HEK293 (cell line): ENCODE data around the gene CEPT1.
A peak's percentile ranks its signal among the peaks of the same experiment; 100 is the strongest.

Experiments
- CTCF ChIA-PET: fragments of 350-600 bp; formaldehyde crosslinking; extraction: SDS; loops from one replicate; lab custom pipeline; 2021; ENCODE audit warnings: antibody characterized with exemption; lab: Yijun Ruan, JAX
- POLR2A ChIA-PET: fragments of 300-600 bp; formaldehyde crosslinking; extraction: SDS; loops from one replicate; lab custom pipeline; 2020; ENCODE audit warnings: antibody characterized with exemption, inconsistent platforms; lab: Yijun Ruan, JAX
- H3K27ac ChIP-seq: fragments of 200-500 bp; sonication (Bioruptor generic); 2 replicates; pipeline ENCODE4 v1.5.1; 2014; ENCODE audit warnings: low read depth, low read length, control low read depth, inconsistent platforms; ENCODE audit errors: extremely low read depth
- H3K36me3 ChIP-seq, 2 experiments: fragments of 200-500 bp in 1 of 2; sonication (Bioruptor generic) in 1 of 2; 1 replicate in 1 of 2; 2 replicates in 1 of 2; pipeline ENCODE4 v1.5.1; 2014 to 2017; ENCODE audit warnings: inconsistent platforms in 2 of 2, low read length in 2 of 2; ENCODE audit not compliant: control insufficient read depth in 2 of 2, insufficient read depth in 1 of 2
- H3K4me1 ChIP-seq: fragments of 200-500 bp; sonication (Bioruptor generic); 2 replicates; pipeline ENCODE4 v1.5.1; 2014; ENCODE audit warnings: mild to moderate bottlenecking, low read length, inconsistent platforms; ENCODE audit not compliant: control insufficient read depth, insufficient read depth
- H3K4me3 ChIP-seq: 2 replicates; pipeline ENCODE4 v1.5.1; 2011; ENCODE audit warnings: low read depth, mild to moderate bottlenecking, control low read depth, low read length, moderate library complexity
- H3K9me3 ChIP-seq: fragments of 200-500 bp; sonication (Bioruptor generic); 2 replicates; pipeline ENCODE4 v1.5.1; 2014; ENCODE audit warnings: low read depth, low read length, inconsistent platforms; ENCODE audit not compliant: control insufficient read depth, insufficient read depth
- GLIS2 ChIP-seq: fragments of 450-650 bp; formaldehyde crosslinking; IDR thresholded peaks from 2 replicates; pipeline ENCODE4 v1.5.1; 2016; ENCODE audit warnings: missing biosample characterization, missing genetic modification characterization
- HOXA7 ChIP-seq: sonication (generic); formaldehyde crosslinking; IDR thresholded peaks from 2 replicates; pipeline ENCODE4 v1.8.1; 2022; ENCODE audit warnings: missing genetic modification reagents, borderline replicate concordance
- REPIN1 ChIP-seq: fragments of 450-650 bp; formaldehyde crosslinking; IDR thresholded peaks from 2 replicates; pipeline ENCODE4 v1.5.1; 2017; ENCODE audit warnings: missing biosample characterization, missing genetic modification characterization, low read depth
- SP3 ChIP-seq: fragments of 450-650 bp; formaldehyde crosslinking; IDR thresholded peaks from 2 replicates; pipeline ENCODE4 v1.5.1; 2016; ENCODE audit warnings: missing biosample characterization, missing genetic modification characterization
- ZBTB17 ChIP-seq: fragments of 450-650 bp; formaldehyde crosslinking; IDR thresholded peaks from 2 replicates; pipeline ENCODE4 v1.5.1; 2016; ENCODE audit warnings: missing biosample characterization, missing genetic modification characterization
- ZBTB8A ChIP-seq: fragments of 450-650 bp; formaldehyde crosslinking; IDR thresholded peaks from 2 replicates; pipeline ENCODE4 v1.5.1; 2016; ENCODE audit warnings: missing biosample characterization, missing genetic modification characterization
- ZFP41 ChIP-seq: fragments of 450-650 bp; formaldehyde crosslinking; IDR thresholded peaks from 2 replicates; pipeline ENCODE4 v1.5.1; 2016; ENCODE audit warnings: missing biosample characterization, missing genetic modification characterization, borderline replicate concordance
- ZFP69B ChIP-seq: fragments of 450-650 bp; formaldehyde crosslinking; IDR thresholded peaks from 2 replicates; pipeline ENCODE4 v1.5.1; 2016; ENCODE audit warnings: missing biosample characterization, missing genetic modification characterization
- ZNF335 ChIP-seq: fragments of 450-650 bp; formaldehyde crosslinking; conservative IDR thresholded peaks from 2 replicates; pipeline ENCODE4 v1.5.1; 2016; ENCODE audit warnings: missing biosample characterization, missing genetic modification characterization
- ZNF366 ChIP-seq: fragments of 450-650 bp; formaldehyde crosslinking; conservative IDR thresholded peaks from 2 replicates; pipeline ENCODE4 v1.5.1; 2016; ENCODE audit warnings: missing biosample characterization, missing genetic modification characterization
- ZNF416 ChIP-seq: fragments of 450-650 bp; formaldehyde crosslinking; IDR thresholded peaks from 2 replicates; pipeline ENCODE4 v1.5.1; 2016; ENCODE audit warnings: missing biosample characterization, missing genetic modification characterization
- ZNF610 ChIP-seq: fragments of 450-650 bp; formaldehyde crosslinking; IDR thresholded peaks from 2 replicates; pipeline ENCODE4 v1.5.1; 2016; ENCODE audit warnings: missing biosample characterization, missing genetic modification characterization, borderline replicate concordance
- ZNF664 ChIP-seq: fragments of 450-650 bp; formaldehyde crosslinking; IDR thresholded peaks from 2 replicates; pipeline ENCODE4 v1.5.1; 2016; ENCODE audit warnings: missing biosample characterization, missing genetic modification characterization
- ZNF76 ChIP-seq: fragments of 450-650 bp; formaldehyde crosslinking; IDR thresholded peaks from 2 replicates; pipeline ENCODE4; 2016; ENCODE audit warnings: low read depth, missing biosample characterization, missing genetic modification characterization, borderline replicate concordance
- ZNF777 ChIP-seq: fragments of 450-650 bp; formaldehyde crosslinking; IDR thresholded peaks from 2 replicates; pipeline ENCODE4 v1.5.1; 2017; ENCODE audit warnings: missing biosample characterization, missing genetic modification characterization, borderline replicate concordance
- TF ChIP-seq, protein P1 (sequence below): fragments of 450-650 bp; formaldehyde crosslinking; IDR thresholded peaks from 2 replicates; pipeline ENCODE4 v1.5.1; 2016; ENCODE audit warnings: missing biosample characterization, missing genetic modification characterization
- TF ChIP-seq, protein P2 (sequence below): fragments of 450-650 bp; formaldehyde crosslinking; IDR thresholded peaks from 2 replicates; pipeline ENCODE4 v1.5.1; 2016; ENCODE audit warnings: missing biosample characterization, missing genetic modification characterization
- TF ChIP-seq, protein P3 (sequence below): fragments of 450-650 bp; formaldehyde crosslinking; IDR thresholded peaks from 2 replicates; pipeline ENCODE4 v1.5.1; 2017; ENCODE audit warnings: missing biosample characterization, missing genetic modification characterization

Gene CEPT1

DNA sequence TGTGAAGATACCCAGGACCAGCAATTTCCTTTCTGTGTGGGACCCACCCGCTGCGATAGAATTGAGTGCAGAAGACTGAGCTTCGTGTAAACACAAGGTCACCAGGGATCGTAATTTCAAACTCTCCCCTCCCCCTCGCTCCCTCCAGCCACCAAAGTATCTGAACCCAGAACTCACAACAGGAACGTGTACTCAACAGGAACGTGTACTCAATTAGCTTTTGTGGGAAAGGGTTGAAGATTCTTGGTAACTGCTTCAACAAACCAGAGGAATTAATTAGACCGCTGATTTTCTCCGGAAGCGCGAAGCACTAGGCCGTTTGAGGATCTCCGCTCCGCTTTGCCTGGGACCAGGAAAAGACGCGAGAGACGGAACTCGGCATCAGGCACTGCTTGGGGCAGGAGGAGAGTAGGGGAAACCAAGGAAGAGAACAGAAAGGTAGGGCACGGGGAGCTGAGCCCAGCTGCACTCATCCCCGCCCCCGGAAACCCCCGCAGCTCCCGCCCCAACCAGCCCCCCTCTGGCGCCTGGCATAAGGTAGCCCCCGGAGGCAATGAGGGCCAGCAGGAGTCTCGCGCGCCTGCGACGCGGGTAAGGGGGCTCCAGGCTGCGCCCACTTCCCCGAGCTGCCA, 583 bp upstream of the CEPT1 start (continued):
- TF ChIP-seq GLIS2 (tag by site-specific recombination) = peak; percentile 32
- TF ChIP-seq, protein P1, sequence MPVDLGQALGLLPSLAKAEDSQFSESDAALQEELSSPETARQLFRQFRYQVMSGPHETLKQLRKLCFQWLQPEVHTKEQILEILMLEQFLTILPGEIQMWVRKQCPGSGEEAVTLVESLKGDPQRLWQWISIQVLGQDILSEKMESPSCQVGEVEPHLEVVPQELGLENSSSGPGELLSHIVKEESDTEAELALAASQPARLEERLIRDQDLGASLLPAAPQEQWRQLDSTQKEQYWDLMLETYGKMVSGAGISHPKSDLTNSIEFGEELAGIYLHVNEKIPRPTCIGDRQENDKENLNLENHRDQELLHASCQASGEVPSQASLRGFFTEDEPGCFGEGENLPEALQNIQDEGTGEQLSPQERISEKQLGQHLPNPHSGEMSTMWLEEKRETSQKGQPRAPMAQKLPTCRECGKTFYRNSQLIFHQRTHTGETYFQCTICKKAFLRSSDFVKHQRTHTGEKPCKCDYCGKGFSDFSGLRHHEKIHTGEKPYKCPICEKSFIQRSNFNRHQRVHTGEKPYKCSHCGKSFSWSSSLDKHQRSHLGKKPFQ (tag by site-specific recombination) = no peak
- peak; percentile 98 for TF ChIP-seq ZNF335 (tag by site-specific recombination)
- TF ChIP-seq SP3 (tag by site-specific recombination) = peak; percentile 12; the same call in 1 of the 2 replicates
- TF ChIP-seq, protein P2, sequence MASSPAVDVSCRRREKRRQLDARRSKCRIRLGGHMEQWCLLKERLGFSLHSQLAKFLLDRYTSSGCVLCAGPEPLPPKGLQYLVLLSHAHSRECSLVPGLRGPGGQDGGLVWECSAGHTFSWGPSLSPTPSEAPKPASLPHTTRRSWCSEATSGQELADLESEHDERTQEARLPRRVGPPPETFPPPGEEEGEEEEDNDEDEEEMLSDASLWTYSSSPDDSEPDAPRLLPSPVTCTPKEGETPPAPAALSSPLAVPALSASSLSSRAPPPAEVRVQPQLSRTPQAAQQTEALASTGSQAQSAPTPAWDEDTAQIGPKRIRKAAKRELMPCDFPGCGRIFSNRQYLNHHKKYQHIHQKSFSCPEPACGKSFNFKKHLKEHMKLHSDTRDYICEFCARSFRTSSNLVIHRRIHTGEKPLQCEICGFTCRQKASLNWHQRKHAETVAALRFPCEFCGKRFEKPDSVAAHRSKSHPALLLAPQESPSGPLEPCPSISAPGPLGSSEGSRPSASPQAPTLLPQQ (tag by site-specific recombination) = peak; percentile 99
- no peak for TF ChIP-seq HOXA7 (CRISPR knock-in tag)
- peak; percentile 55; the same call in 1 of the 2 replicates for TF ChIP-seq ZBTB8A (tag by site-specific recombination)
- TF ChIP-seq, protein P3, sequence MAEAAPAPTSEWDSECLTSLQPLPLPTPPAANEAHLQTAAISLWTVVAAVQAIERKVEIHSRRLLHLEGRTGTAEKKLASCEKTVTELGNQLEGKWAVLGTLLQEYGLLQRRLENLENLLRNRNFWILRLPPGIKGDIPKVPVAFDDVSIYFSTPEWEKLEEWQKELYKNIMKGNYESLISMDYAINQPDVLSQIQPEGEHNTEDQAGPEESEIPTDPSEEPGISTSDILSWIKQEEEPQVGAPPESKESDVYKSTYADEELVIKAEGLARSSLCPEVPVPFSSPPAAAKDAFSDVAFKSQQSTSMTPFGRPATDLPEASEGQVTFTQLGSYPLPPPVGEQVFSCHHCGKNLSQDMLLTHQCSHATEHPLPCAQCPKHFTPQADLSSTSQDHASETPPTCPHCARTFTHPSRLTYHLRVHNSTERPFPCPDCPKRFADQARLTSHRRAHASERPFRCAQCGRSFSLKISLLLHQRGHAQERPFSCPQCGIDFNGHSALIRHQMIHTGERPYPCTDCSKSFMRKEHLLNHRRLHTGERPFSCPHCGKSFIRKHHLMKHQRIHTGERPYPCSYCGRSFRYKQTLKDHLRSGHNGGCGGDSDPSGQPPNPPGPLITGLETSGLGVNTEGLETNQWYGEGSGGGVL (tag by site-specific recombination) = peak; percentile 71
- peak; percentile 93 for TF ChIP-seq ZBTB17 (tag by site-specific recombination)
- no peak for TF ChIP-seq ZFP41 (tag by site-specific recombination)
- peak; percentile 49; the same call in 1 of the 2 replicates for TF ChIP-seq ZNF366 (tag by site-specific recombination)
- TF ChIP-seq ZNF610 (tag by site-specific recombination) = 0 out of 2 replicates have a peak, but pooled peaks have one; percentile 19
- TF ChIP-seq ZFP69B (tag by site-specific recombination) = peak; percentile 98
- TF ChIP-seq ZNF777 (tag by site-specific recombination) = no peak
- 0 out of 2 replicates have a peak, but pooled peaks have one; percentile 14 for TF ChIP-seq REPIN1 (tag by site-specific recombination)
- 0 out of 2 replicates have a peak, but pooled peaks have one; percentile 22 for TF ChIP-seq ZNF664 (tag by site-specific recombination)

DNA sequence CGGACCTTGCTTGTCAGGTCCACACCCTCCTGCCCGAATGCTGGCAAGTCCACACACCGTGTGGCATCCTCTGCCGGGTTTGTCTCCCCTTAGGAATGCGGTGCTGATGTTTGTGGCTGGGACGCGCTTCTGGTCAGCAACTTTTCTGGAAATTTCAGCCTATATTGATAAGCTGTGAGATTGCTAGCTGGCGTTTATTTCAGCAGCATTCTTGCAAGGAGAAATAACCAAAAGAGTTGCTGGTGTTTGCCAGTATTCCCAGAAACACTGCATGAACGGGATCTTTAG, 601 bp downstream of the CEPT1 start:
- TF ChIP-seq ZNF76 (tag by site-specific recombination) (0 out of 2 replicates have a peak, but pooled peaks have one; percentile 2), ZNF416 (no peak)
- TF ChIP-seq, all 188 proteins: peak for 1
- H3K36me3 ChIP-seq = peaks cover 4 to 23% of the 10 kb centered on the region in 2 experiments; a peak in 2 of 3 replicates
- ChIA-PET CTCF (no interaction called here), POLR2A (no interaction called here)
- H3K4me1 ChIP-seq = peaks cover 13% of the 10 kb centered on the region; the same call in 1 of the 2 replicates
- no peaks in the 10 kb centered on the region for H3K9me3 ChIP-seq
- peak overlapping the region; percentile 92; the same call in 1 of the 2 replicates for H3K27ac ChIP-seq
- peak overlapping the region; percentile 98 for H3K4me3 ChIP-seq
